A549 (cell line): Measurements from ENCODE around the gene VWA8. TPM values are rescaled to one million over a fixed set of nuclear protein-coding genes. Genes with fewer than 3 reads are reported as not detected.

Source experiments
- ATAC-seq, 2 experiments: fragments of 200-7000 bp in 1 of 2; fragments of >200 bp in 1 of 2; cut with Nextera tagmentation in 1 of 2; cut with Tn5 transposase in 1 of 2; 3 replicates each; pipeline versions ENCODE4 v1.8.0 to v1.9.1; 2018 to 2020; ENCODE audit warnings: mild to moderate bottlenecking in 1 of 2, moderate library complexity in 1 of 2
- CTCF ChIA-PET: fragments of 300-600 bp; sonication (Branson Sonifier 250); formaldehyde crosslinking; extraction: SDS; loops from one replicate; lab custom pipeline; 2021; ENCODE audit warnings: antibody characterized with exemption, inconsistent platforms; lab: Yijun Ruan, JAX
- POLR2A ChIA-PET: fragments of 350-600 bp; formaldehyde crosslinking; extraction: SDS; loops from one replicate; lab custom pipeline; 2021; ENCODE audit warnings: antibody characterized with exemption, inconsistent platforms; lab: Yijun Ruan, JAX
- DNase-seq, 2 experiments: peaks; one replicate each; pipeline versions ENCODE4 v3.0.0 to v3.0.0-alpha.2; 2011 to 2016; ENCODE audit warnings: low read depth in 1 of 2, low spot score in 1 of 2
- FAIRE-seq: peaks from 2 replicates; lab custom pipeline; 2011; peaks lifted over from hg19 to GRCh38; lab: Jason Lieb, UNC
- H3K27ac ChIP-seq, 2 experiments: fragments of >200 bp; sonication (Bioruptor Twin); formaldehyde crosslinking; 3 replicates each; pipeline ENCODE4 v1.5.1; 2016 to 2017
- H3K4me1 ChIP-seq: fragments of >200 bp; sonication (Bioruptor Twin); formaldehyde crosslinking; 3 replicates; pipeline ENCODE4 v1.6.1; 2016
- H3K4me2 ChIP-seq: fragments of >200 bp; sonication (Bioruptor Twin); formaldehyde crosslinking; 3 replicates; pipeline ENCODE4 v1.6.1; 2016
- H3K4me3 ChIP-seq: fragments of >200 bp; sonication (Bioruptor Twin); formaldehyde crosslinking; 3 replicates; pipeline ENCODE4 v1.5.1; 2016
- H3K9me3 ChIP-seq: fragments of >200 bp; sonication (Bioruptor Twin); formaldehyde crosslinking; 3 replicates; pipeline ENCODE4 v1.6.1; 2016
- CBX2 ChIP-seq: fragments of 200-600 bp; sonication (generic); IDR thresholded peaks from 2 replicates; pipeline ENCODE4 v1.6.1; 2016; ENCODE audit warnings: low read depth, mild to moderate bottlenecking, borderline replicate concordance
- CBX8 ChIP-seq: fragments of 200-600 bp; sonication (generic); IDR thresholded peaks from 2 replicates; pipeline ENCODE4 v1.6.1; 2016
- CHD4 ChIP-seq: fragments of 200-600 bp; sonication (generic); IDR thresholded peaks from 2 replicates; pipeline ENCODE4 v1.6.1; 2016; ENCODE audit warnings: antibody characterized with exemption, mild to moderate bottlenecking, borderline replicate concordance
- E2F6 ChIP-seq: IDR thresholded peaks from 2 replicates; pipeline ENCODE4 v1.6.1; 2012; ENCODE audit warnings: low read depth, borderline replicate concordance
- EHMT2 ChIP-seq: fragments of 200-600 bp; sonication (generic); IDR thresholded peaks from 2 replicates; pipeline ENCODE4 v1.6.1; 2016; ENCODE audit warnings: antibody characterized with exemption, low read depth, mild to moderate bottlenecking, moderate library complexity
- ELK1 ChIP-seq: fragments of 150-350 bp; IDR thresholded peaks from 2 replicates; pipeline ENCODE4 v1.6.1; 2014; ENCODE audit warnings: low read depth, mild to moderate bottlenecking, low read length
- HDAC2 ChIP-seq: fragments of 200-600 bp; sonication (generic); IDR thresholded peaks from 2 replicates; pipeline ENCODE4 v1.6.1; 2016
- HEYL ChIP-seq: fragments of 250-450 bp; sonication (Bioruptor Pico); IDR thresholded peaks from 2 replicates; pipeline ENCODE4 v1.8.0; 2021; ENCODE audit warnings: mild to moderate bottlenecking, moderate library complexity
- HMGXB4 ChIP-seq: fragments of 250-450 bp; sonication (Bioruptor Pico); IDR thresholded peaks from 2 replicates; pipeline ENCODE4 v1.5.0; 2021; ENCODE audit warnings: mild to moderate bottlenecking, moderate library complexity, borderline replicate concordance
- HOXB13 ChIP-seq: fragments of 250-450 bp; sonication (Bioruptor Pico); IDR thresholded peaks from 2 replicates; pipeline ENCODE4 v1.5.0; 2020; ENCODE audit warnings: low read depth, mild to moderate bottlenecking, moderate library complexity
- JUN ChIP-seq, 2 experiments: fragments of >200 bp; sonication (Bioruptor Twin); formaldehyde crosslinking; IDR thresholded peaks; 2 replicates in 1 of 2; 3 replicates in 1 of 2; pipeline ENCODE4 v1.6.1; 2016 to 2017
- KDM1A ChIP-seq: fragments of 200-600 bp; sonication (generic); IDR thresholded peaks from 2 replicates; pipeline ENCODE4 v1.6.1; 2016; ENCODE audit warnings: low read depth, mild to moderate bottlenecking
- KDM5A ChIP-seq: fragments of 200-600 bp; sonication (generic); IDR thresholded peaks from 2 replicates; pipeline ENCODE4 v1.6.1; 2016; ENCODE audit warnings: antibody characterized with exemption, mild to moderate bottlenecking
- MAFK ChIP-seq: fragments of 450-650 bp; IDR thresholded peaks from 2 replicates; pipeline ENCODE4 v1.6.1; 2014; ENCODE audit not compliant: partially characterized antibody
- MAZ ChIP-seq: fragments of 150-350 bp; IDR thresholded peaks from 2 replicates; pipeline ENCODE4 v1.6.1; 2014; ENCODE audit warnings: antibody characterized with exemption, low read depth, low read length, borderline replicate concordance
- NR3C1 ChIP-seq: fragments of >200 bp; sonication (Bioruptor Twin); formaldehyde crosslinking; IDR thresholded peaks from 3 replicates; pipeline ENCODE4 v1.6.1; 2017
- PHF8 ChIP-seq: fragments of 200-600 bp; sonication (generic); IDR thresholded peaks from 2 replicates; pipeline ENCODE4 v1.6.1; 2016; ENCODE audit warnings: low read depth, mild to moderate bottlenecking, antibody characterized with exemption, moderate library complexity, borderline replicate concordance
- POLR2A ChIP-seq: IDR thresholded peaks from 2 replicates; pipeline ENCODE4 v1.6.1; 2012; ENCODE audit warnings: mild to moderate bottlenecking, low read length
- RFX5 ChIP-seq: fragments of 450-650 bp; IDR thresholded peaks from 2 replicates; pipeline ENCODE4 v1.7.1; 2014; ENCODE audit warnings: antibody characterized with exemption, mild to moderate bottlenecking, moderate library complexity
- SMC3 ChIP-seq: fragments of >200 bp; sonication (Bioruptor Twin); formaldehyde crosslinking; IDR thresholded peaks from 3 replicates; pipeline ENCODE4 v1.6.1; 2018; ENCODE audit warnings: inconsistent platforms
- TFCP2L1 ChIP-seq: fragments of 250-450 bp; sonication (Bioruptor Pico); IDR thresholded peaks from 2 replicates; pipeline ENCODE4 v1.5.0; 2021; ENCODE audit warnings: mild to moderate bottlenecking
- TP53 ChIP-seq: fragments of 250-450 bp; sonication (Bioruptor Pico); IDR thresholded peaks from 2 replicates; pipeline ENCODE4 v1.5.0; 2021; ENCODE audit warnings: mild to moderate bottlenecking, moderate library complexity
- ZC3H11A ChIP-seq: fragments of 450-650 bp; IDR thresholded peaks from 2 replicates; pipeline ENCODE4 v1.6.1; 2014; ENCODE audit warnings: antibody characterized with exemption, mild to moderate bottlenecking
- ZFP36 ChIP-seq: fragments of 450-650 bp; IDR thresholded peaks from 2 replicates; pipeline ENCODE4 v1.6.1; 2014; ENCODE audit warnings: borderline replicate concordance; ENCODE audit not compliant: partially characterized antibody
- ZNF302 ChIP-seq: fragments of 250-450 bp; sonication (Bioruptor Pico); IDR thresholded peaks from 2 replicates; pipeline ENCODE4 v1.9.0; 2021; ENCODE audit warnings: inconsistent platforms, mild to moderate bottlenecking, moderate library complexity
- WGBS: methylation state at CpG from one replicate; pipeline ENCODE4 v1.1.6; 2017; ENCODE audit errors: missing lambda C conversion rate; 5-methylcytosine and 5-hydroxymethylcytosine counted together
- polyA plus RNA-seq, 4 experiments: library from polyadenylated mRNA; depleted of rRNA in 3 of 4; stranded (reverse); fragments of >200 nt; fragmentation: RNase III in 1 of 4; extraction: RNeasy Plus Mini Kit Qiagen cat#74134 plus additional on column Dnase treatment in 1 of 4; gene quantifications; 2 replicates in 3 of 4; 3 replicates in 1 of 4; pipeline ENCODE4 v1.2.3, GENCODE V29; 2011 to 2017
- TF ChIP-seq, protein P1 (sequence below): fragments of 450-650 bp; IDR thresholded peaks from 2 replicates; pipeline ENCODE4 v1.6.1; 2014; ENCODE audit warnings: antibody characterized with exemption
- TF ChIP-seq, protein P2 (sequence below): IDR thresholded peaks from 2 replicates; pipeline ENCODE4 v1.6.1; 2012
- TF ChIP-seq, protein P3 (sequence below): fragments of 200-600 bp; sonication (generic); IDR thresholded peaks from 2 replicates; pipeline ENCODE4 v1.6.1; 2016; ENCODE audit warnings: antibody characterized with exemption, mild to moderate bottlenecking, moderate library complexity

VWA8 gene
- polyA plus RNA-seq, 2 of the 4 experiments (the other 2 are of a cell fraction) = 6.4 to 15.3 TPM

GRCh38 chr13:41897126-41897525, 63.8 kb downstream of the VWA8 start:
- H3K4me1 ChIP-seq = peaks cover 7% of the 10 kb centered on the region; the same call in 1 of the 3 replicates
- H3K27ac ChIP-seq = no peak overlapping the region
- no peaks in the 10 kb centered on the region for H3K9me3 ChIP-seq
- WGBS = 91% methylated on average over 2 of the region's 2 CpGs
- ChIA-PET POLR2A (no interaction called here), CTCF (no interaction called here)
- ATAC-seq (no peak), FAIRE-seq (no peak), DNase-seq (no peak)
- no peak overlapping the region for H3K4me3 ChIP-seq
- no peak overlapping the region for H3K4me2 ChIP-seq
- TF ChIP-seq KDM1A (no peak), EHMT2 (no peak), E2F6 (no peak), POLR2A (no peak), CHD4 (no peak), RFX5 (no peak), ELK1 (no peak), KDM5A (no peak), ZNF302 (no peak), JUN (IDR thresholded peaks at IDR 0.05) (no peak), TFCP2L1 (CRISPR knock-in tag) (no peak), CBX8 (no peak), PHF8 (no peak)

DNA sequence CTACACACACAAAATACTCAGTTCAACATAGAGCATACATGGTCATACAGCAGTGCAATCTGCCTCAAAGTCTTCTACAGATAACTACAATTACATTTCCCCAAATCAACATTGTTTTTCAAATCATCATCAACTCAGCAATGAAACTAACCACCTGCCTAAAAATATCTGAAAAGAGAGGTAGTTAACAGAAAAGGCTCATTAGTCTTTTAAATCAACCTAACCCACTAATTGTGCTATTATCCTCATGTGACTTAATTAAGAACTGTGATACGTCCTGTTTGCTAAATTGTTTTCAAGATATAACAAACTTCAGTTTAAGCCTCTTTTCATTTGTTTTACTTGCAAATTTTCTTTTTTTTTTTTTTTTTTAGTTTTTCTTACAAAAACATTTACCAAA, 65.4 kb downstream of the VWA8 start:
- CTCF ChIA-PET = no interaction called here
- TF ChIP-seq, protein P1, sequence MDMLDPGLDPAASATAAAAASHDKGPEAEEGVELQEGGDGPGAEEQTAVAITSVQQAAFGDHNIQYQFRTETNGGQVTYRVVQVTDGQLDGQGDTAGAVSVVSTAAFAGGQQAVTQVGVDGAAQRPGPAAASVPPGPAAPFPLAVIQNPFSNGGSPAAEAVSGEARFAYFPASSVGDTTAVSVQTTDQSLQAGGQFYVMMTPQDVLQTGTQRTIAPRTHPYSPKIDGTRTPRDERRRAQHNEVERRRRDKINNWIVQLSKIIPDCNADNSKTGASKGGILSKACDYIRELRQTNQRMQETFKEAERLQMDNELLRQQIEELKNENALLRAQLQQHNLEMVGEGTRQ = no peak
- H3K4me3 ChIP-seq = no peak overlapping the region
- no peaks in the 10 kb centered on the region for H3K9me3 ChIP-seq
- H3K4me1 ChIP-seq = no peaks in the 10 kb centered on the region
- POLR2A ChIA-PET = no interaction called here
- DNase-seq (no peak), FAIRE-seq (no peak), ATAC-seq (no peak)
- H3K4me2 ChIP-seq = no peak overlapping the region
- WGBS = 100% methylated on average over 1 of the region's 1 CpG
- no peak overlapping the region for H3K27ac ChIP-seq

GRCh38 chr13:41891119-41891518, 69.8 kb downstream of the VWA8 start:
- POLR2A ChIA-PET = no interaction called here
- no peak for ATAC-seq
- CTCF ChIA-PET = interaction anchor here (1.0 to 1.2 kb wide), 2 partner anchors 151 to 223 kb away, joined by 3 to 5 read pairs; no protein-coding TSS in a partner anchor
- Histone ChIP-seq H3K4me1 (no peaks in the 10 kb centered on the region), H3K4me3 (no peak overlapping the region), H3K4me2 (no peak overlapping the region), H3K27ac (no peak overlapping the region), H3K9me3 (no peaks in the 10 kb centered on the region)
- DNase-seq = no peak
- FAIRE-seq = no peak
- WGBS = 93% methylated on average over 4 of the region's 4 CpGs
- TF ChIP-seq MAZ (no peak), HDAC2 (no peak), HMGXB4 (CRISPR knock-in tag) (no peak), HOXB13 (CRISPR knock-in tag) (no peak), NR3C1 (no peak), ZC3H11A (no peak), TP53 (CRISPR knock-in tag) (no peak), EHMT2 (no peak), CBX2 (no peak), HEYL (CRISPR knock-in tag) (no peak), MAFK (no peak), ZFP36 (no peak), SMC3 (no peak)
- TF ChIP-seq, protein P2, sequence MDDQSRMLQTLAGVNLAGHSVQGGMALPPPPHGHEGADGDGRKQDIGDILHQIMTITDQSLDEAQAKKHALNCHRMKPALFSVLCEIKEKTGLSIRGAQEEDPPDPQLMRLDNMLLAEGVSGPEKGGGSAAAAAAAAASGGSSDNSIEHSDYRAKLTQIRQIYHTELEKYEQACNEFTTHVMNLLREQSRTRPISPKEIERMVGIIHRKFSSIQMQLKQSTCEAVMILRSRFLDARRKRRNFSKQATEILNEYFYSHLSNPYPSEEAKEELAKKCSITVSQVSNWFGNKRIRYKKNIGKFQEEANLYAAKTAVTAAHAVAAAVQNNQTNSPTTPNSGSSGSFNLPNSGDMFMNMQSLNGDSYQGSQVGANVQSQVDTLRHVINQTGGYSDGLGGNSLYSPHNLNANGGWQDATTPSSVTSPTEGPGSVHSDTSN = no peak
- TF ChIP-seq, protein P3, sequence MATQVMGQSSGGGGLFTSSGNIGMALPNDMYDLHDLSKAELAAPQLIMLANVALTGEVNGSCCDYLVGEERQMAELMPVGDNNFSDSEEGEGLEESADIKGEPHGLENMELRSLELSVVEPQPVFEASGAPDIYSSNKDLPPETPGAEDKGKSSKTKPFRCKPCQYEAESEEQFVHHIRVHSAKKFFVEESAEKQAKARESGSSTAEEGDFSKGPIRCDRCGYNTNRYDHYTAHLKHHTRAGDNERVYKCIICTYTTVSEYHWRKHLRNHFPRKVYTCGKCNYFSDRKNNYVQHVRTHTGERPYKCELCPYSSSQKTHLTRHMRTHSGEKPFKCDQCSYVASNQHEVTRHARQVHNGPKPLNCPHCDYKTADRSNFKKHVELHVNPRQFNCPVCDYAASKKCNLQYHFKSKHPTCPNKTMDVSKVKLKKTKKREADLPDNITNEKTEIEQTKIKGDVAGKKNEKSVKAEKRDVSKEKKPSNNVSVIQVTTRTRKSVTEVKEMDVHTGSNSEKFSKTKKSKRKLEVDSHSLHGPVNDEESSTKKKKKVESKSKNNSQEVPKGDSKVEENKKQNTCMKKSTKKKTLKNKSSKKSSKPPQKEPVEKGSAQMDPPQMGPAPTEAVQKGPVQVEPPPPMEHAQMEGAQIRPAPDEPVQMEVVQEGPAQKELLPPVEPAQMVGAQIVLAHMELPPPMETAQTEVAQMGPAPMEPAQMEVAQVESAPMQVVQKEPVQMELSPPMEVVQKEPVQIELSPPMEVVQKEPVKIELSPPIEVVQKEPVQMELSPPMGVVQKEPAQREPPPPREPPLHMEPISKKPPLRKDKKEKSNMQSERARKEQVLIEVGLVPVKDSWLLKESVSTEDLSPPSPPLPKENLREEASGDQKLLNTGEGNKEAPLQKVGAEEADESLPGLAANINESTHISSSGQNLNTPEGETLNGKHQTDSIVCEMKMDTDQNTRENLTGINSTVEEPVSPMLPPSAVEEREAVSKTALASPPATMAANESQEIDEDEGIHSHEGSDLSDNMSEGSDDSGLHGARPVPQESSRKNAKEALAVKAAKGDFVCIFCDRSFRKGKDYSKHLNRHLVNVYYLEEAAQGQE = no peak
